ENCODE data around the gene TIMP4.
A peak's percentile ranks its signal among the peaks of the same experiment; 100 is the strongest.

TIMP4 gene

DNA sequence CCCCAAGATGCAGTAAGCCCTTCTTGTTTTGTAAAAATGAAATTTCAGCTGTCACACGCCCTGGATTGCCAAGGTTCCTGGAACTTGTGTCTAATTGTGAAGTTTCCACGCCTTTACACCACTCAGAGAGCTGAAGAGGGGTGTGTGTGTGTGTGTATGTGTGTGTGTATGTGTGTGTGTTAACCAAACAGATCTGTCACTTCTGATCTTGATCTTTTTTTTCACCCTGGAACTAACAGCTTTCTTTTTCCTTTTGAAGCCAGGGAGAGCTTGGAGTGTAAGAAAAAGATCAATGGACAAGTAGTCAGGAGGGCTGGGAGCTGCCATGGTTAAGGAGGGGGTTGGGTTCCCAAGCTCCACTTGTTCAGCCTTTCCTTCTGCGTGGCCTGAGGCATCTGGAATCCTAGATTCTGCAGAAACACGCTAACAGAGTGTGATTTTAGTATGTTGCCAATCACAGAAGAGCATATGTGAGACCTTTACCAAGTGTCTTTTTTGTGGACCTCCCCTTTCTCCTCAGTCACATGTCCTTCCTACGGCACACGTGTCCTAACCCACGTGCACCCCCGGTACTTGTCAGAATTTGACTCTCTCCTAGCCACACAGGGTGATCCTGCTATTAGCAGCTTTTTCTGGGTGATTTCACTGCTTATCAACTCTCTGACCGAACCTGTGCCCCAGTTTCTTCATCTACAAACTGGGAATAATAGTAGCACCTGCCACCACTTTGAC lies 11.5 kb downstream of the TIMP4 start:
- no peaks in the 10 kb centered on the region for H3K27me3 ChIP-seq (replicated peaks)
- H3K36me3 ChIP-seq (replicated peaks) = no peaks in the 10 kb centered on the region
- no peak overlapping the region for H3K27ac ChIP-seq
- no peak for DNase-seq
- TF ChIP-seq, protein P1, sequence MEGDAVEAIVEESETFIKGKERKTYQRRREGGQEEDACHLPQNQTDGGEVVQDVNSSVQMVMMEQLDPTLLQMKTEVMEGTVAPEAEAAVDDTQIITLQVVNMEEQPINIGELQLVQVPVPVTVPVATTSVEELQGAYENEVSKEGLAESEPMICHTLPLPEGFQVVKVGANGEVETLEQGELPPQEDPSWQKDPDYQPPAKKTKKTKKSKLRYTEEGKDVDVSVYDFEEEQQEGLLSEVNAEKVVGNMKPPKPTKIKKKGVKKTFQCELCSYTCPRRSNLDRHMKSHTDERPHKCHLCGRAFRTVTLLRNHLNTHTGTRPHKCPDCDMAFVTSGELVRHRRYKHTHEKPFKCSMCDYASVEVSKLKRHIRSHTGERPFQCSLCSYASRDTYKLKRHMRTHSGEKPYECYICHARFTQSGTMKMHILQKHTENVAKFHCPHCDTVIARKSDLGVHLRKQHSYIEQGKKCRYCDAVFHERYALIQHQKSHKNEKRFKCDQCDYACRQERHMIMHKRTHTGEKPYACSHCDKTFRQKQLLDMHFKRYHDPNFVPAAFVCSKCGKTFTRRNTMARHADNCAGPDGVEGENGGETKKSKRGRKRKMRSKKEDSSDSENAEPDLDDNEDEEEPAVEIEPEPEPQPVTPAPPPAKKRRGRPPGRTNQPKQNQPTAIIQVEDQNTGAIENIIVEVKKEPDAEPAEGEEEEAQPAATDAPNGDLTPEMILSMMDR (IDR thresholded peaks at IDR 0.05; ENCODE audit: low read depth, low read length, missing control alignments) = no peak
- in situ Hi-C loops (cut with HindIII; ENCODE audit: low pct_ligation_motif_present, low sequenced_read_pairs) = no loop called here
- no peak overlapping the region for H3K4me3 ChIP-seq (ENCODE audit: low read depth, low read length)

- Histone ChIP-seq H3K36me3 (replicated peaks) (no peaks in the 10 kb centered on the region), H3K4me3 (ENCODE audit: low read depth, low read length) (no peak overlapping the region), H3K27me3 (replicated peaks) (no peaks in the 10 kb centered on the region), H3K27ac (peak overlapping the region; percentile 12)
- TF ChIP-seq, protein P1 (IDR thresholded peaks at IDR 0.05; ENCODE audit: low read depth, low read length, missing control alignments) = no peak
- in situ Hi-C loops (cut with HindIII; ENCODE audit: low pct_ligation_motif_present, low sequenced_read_pairs) = no loop called here
- DNase-seq = peak; percentile 68
These were observed 14.7 kb downstream of the TIMP4 start for GRCh38 chr3:12143949-12144504.

DNA sequence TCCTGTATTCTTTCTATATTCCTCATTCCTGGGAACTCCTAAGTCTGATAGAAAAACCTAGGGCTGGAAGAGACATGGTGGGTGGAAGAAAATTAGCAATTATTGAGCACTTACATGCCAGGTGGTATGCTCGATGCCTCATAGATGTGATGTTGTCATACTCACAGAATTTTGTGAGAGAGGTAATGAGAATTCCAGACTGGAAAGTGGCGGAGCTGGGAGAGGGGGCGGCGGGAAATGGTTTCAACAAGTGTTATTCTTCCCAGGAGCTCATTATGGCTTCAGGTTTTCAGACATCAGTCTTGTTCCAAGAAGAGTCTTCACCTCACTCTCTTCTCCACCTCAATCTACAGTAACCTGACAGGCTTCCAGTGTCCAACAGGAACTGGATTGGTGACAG lies 16.2 kb downstream of the TIMP4 start:
- TF ChIP-seq, protein P1 (IDR thresholded peaks at IDR 0.05; ENCODE audit: low read depth, low read length, missing control alignments) = no peak
- in situ Hi-C loops (cut with HindIII; ENCODE audit: low pct_ligation_motif_present, low sequenced_read_pairs) = no loop called here
- DNase-seq = no peak
- Histone ChIP-seq H3K27ac (no peak overlapping the region), H3K4me3 (ENCODE audit: low read depth, low read length) (no peak overlapping the region), H3K27me3 (replicated peaks) (no peaks in the 10 kb centered on the region), H3K36me3 (replicated peaks) (no peaks in the 10 kb centered on the region)

DNA sequence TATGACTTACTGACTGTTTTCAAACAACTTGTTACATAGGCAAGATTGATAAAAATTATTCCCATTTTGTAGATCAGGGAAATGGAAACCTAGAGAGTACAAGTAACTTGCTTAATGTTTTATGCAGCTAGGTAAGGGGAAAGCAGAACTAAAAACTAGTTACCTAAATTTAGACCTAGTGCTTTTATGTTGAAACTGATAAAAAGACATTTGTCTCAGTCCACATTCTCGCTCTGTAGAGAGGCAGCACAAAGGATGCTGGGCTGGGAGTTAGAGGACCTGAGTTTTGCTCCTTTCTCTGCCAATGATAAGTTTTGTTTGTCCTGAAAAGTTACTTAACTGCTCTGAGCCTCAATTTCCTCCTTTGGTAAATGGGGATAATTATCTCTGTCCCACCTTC lies 17.4 kb downstream of the TIMP4 start:
- Histone ChIP-seq H3K27ac (no peak overlapping the region), H3K27me3 (replicated peaks) (no peaks in the 10 kb centered on the region), H3K4me3 (ENCODE audit: low read depth, low read length) (no peak overlapping the region), H3K36me3 (replicated peaks) (no peaks in the 10 kb centered on the region)
- in situ Hi-C loops (cut with HindIII; ENCODE audit: low pct_ligation_motif_present, low sequenced_read_pairs) = no loop called here
- TF ChIP-seq, protein P1 (IDR thresholded peaks at IDR 0.05; ENCODE audit: low read depth, low read length, missing control alignments) = no peak
- DNase-seq = no peak

GRCh38 chr3:12139111-12139511 lies 19.6 kb downstream of the TIMP4 start:
- Histone ChIP-seq H3K36me3 (replicated peaks) (no peaks in the 10 kb centered on the region), H3K27ac (no peak overlapping the region), H3K4me3 (ENCODE audit: low read depth, low read length) (no peak overlapping the region), H3K27me3 (replicated peaks) (no peaks in the 10 kb centered on the region)
- TF ChIP-seq, protein P1 (IDR thresholded peaks at IDR 0.05; ENCODE audit: low read depth, low read length, missing control alignments) = peak; percentile 86
- in situ Hi-C loops (cut with HindIII; ENCODE audit: low pct_ligation_motif_present, low sequenced_read_pairs) = no loop called here
- DNase-seq = peak; percentile 73
